Panc1 (cell line): ENCODE results near the gene MTHFD2L.
"Not testable (repeated sequence)": the region's sequence is repeated elsewhere in the genome, so short reads cannot be mapped to it uniquely, and the experiment has no call there.

Source experiments
- CTCF ChIP-seq: fragments of 450-650 bp; IDR thresholded peaks from 2 replicates; pipeline ENCODE4 v1.5.1; 2017; ENCODE audit warnings: mild to moderate bottlenecking
- POLR2AphosphoS5 ChIP-seq: IDR thresholded peaks from 2 replicates; pipeline ENCODE4 v1.6.1; 2012; ENCODE audit warnings: mild to moderate bottlenecking, low read depth, low read length, moderate library complexity
- REST ChIP-seq, 2 experiments: IDR thresholded peaks; 2 replicates each; pipeline ENCODE4 v1.6.1; 2011 to 2012; ENCODE audit warnings: low read depth in 2 of 2, control low read depth in 1 of 2, low read length in 1 of 2, mild to moderate bottlenecking in 1 of 2, moderate library complexity in 1 of 2; ENCODE audit not compliant: insufficient read depth in 1 of 2
- SIN3A ChIP-seq: IDR thresholded peaks from 2 replicates; pipeline ENCODE4 v1.6.1; 2012; ENCODE audit warnings: low read depth, mild to moderate bottlenecking, low read length, moderate library complexity, borderline replicate concordance; ENCODE audit not compliant: insufficient read depth
- TCF7L2 ChIP-seq: IDR thresholded peaks from 2 replicates; pipeline ENCODE4 v1.6.1; 2011; ENCODE audit warnings: mild to moderate bottlenecking, low read depth, low read length, inconsistent platforms

GRCh38 chr4:74130843-74131242 lies 27.1 kb upstream of the MTHFD2L start:
- TF ChIP-seq CTCF; REST (IDR thresholded peaks at IDR 0.05; ENCODE audit: insufficient read depth in 1 of 2, low read depth in 2 of 2, low read length in 1 of 2); POLR2AphosphoS5; TCF7L2; SIN3A: not testable (repeated sequence)
